HepG2 (cell line): Measurements from ENCODE around the gene COL4A3. TPM values are rescaled to one million over a fixed set of nuclear protein-coding genes. Genes with fewer than 3 reads are reported as not detected.

Experiments
- ATRX ChIP-seq: sonication (generic); formaldehyde crosslinking; IDR thresholded peaks from 2 replicates; pipeline ENCODE4 v1.4.0; 2020; ENCODE audit warnings: missing genetic modification reagents, borderline replicate concordance
- FOXP1 ChIP-seq, 2 experiments: fragments of 450-650 bp in 1 of 2; IDR thresholded peaks; 2 replicates each; pipeline ENCODE4 v1.6.1; 2017 to 2018; ENCODE audit warnings: antibody characterized with exemption in 1 of 2
- NFKB2 ChIP-seq: sonication (generic); formaldehyde crosslinking; IDR thresholded peaks from 2 replicates; pipeline ENCODE4 v1.4.0; 2020; ENCODE audit warnings: missing genetic modification reagents, borderline replicate concordance
- NFKBIZ ChIP-seq: IDR thresholded peaks from 2 replicates; pipeline ENCODE4 v1.6.1; 2018; ENCODE audit warnings: missing genetic modification reagents, missing compliant biosample characterization
- SRSF9 ChIP-seq: fragments of 200-400 bp; formaldehyde crosslinking; IDR thresholded peaks from 2 replicates; pipeline ENCODE4 v1.6.1; 2018; ENCODE audit warnings: borderline replicate concordance, mild to moderate bottlenecking, low read depth, low read length; ENCODE audit not compliant: insufficient read depth, poor library complexity, severe bottlenecking
- ZNF772 ChIP-seq: sonication (generic); formaldehyde crosslinking; IDR thresholded peaks from 2 replicates; pipeline ENCODE4 v1.5.0; 2020; ENCODE audit warnings: mild to moderate bottlenecking, missing genetic modification reagents
- polyA plus RNA-seq, 8 experiments: library from polyadenylated mRNA; depleted of rRNA in 3 of 8; stranded (reverse) in 7 of 8; unstranded in 1 of 8; fragments of >200 nt; fragmentation: Illumina TruSeq in 4 of 8; extraction: Trizol in 4 of 8; gene quantifications; 2 replicates each; pipeline versions ENCODE4 v1.2.1 to v1.2.3, GENCODE V29; 2011 to 2016; ENCODE audit warnings: low read depth in 4 of 8, missing spikeins in 1 of 8, mixed read lengths in 1 of 8; ENCODE audit not compliant: insufficient read depth in 1 of 8
- total RNA-seq, 5 experiments: library from RNA; depleted of rRNA; stranded (reverse); fragments of >200 nt; fragmentation: Illumina TruSeq; extraction: Trizol; gene quantifications; 2 replicates each; pipeline ENCODE4 v1.2.3, GENCODE V29; 2016; ENCODE audit warnings: low read depth in 1 of 5
- TF ChIP-seq, protein P1 (sequence below): IDR thresholded peaks from 2 replicates; pipeline ENCODE4 v1.6.1; 2016
- TF ChIP-seq, protein P2 (sequence below): sonication (generic); formaldehyde crosslinking; IDR thresholded peaks from 2 replicates; pipeline ENCODE4 v1.4.0; 2020; ENCODE audit warnings: missing genetic modification reagents
- TF ChIP-seq, protein P3 (sequence below): sonication (generic); formaldehyde crosslinking; IDR thresholded peaks from 2 replicates; pipeline ENCODE4 v1.8.0; 2022; ENCODE audit warnings: mild to moderate bottlenecking, missing genetic modification reagents, borderline replicate concordance
- TF ChIP-seq, protein P4 (sequence below), 2 experiments: sonication (generic) in 1 of 2; formaldehyde crosslinking in 1 of 2; IDR thresholded peaks; 2 replicates each; pipeline versions ENCODE4 v1.6.1 to v1.9.0; 2014 to 2022; ENCODE audit warnings: antibody characterized with exemption in 1 of 2, borderline replicate concordance in 1 of 2, inconsistent platforms in 1 of 2, low read depth in 1 of 2, missing genetic modification reagents in 1 of 2
- TF ChIP-seq, protein P5 (sequence below): sonication (generic); formaldehyde crosslinking; IDR thresholded peaks from 2 replicates; pipeline ENCODE4 v1.4.0; 2020; ENCODE audit warnings: missing genetic modification reagents

COL4A3 gene
- total and polyA plus RNA-seq, 2 of the 13 experiments (the other 11 are each of a cell fraction or from before 2014, with no cell fraction given) = 0.02 TPM; not detected in 1

DNA sequence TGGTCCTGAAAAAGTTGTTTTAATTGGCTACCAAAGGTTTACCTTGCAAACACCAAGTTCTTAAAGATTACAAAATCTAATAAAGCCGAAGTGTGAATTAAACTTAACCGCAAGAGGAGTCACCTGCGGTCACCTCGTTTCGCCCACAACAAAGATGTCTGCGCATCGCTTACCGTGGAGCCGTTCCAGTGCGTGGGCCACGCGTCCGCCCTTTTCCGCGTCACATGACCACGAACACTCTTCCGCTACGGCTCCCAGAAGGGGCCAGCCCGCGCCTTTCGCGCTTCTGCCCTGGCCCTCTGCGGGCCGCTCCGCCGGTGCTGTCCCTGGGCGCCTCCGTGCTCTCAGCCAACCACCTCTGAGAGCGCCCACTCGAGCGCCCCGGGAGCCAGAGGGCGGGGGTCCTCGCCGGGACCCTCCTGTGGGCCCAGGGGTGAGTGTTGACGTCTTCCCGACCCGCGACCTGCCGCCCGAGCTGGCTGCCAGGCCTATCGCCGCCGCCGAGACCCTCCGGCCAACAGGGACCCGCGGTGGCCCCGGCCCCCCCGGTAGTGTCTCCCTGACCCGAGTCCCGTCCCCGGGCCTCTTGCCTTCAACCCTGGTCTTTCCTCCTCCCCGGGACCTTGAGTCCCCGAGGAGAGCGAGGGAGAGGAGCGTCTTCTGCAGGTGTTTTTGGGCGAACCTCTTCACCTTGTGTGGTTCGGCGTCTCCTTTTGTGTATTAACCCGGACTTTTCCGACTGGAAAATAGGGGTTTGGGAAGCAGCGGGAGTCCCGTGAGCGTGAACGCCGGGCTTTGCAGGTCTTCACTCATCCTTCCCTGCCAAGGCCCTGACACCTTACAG, 160.8 kb downstream of the COL4A3 start, which contains the start of gene MFF (continued):
- TF ChIP-seq ZNF772 (peak; percentile 96), ATRX (CRISPR knock-in tag) (no peak), SRSF9 (no peak), NFKB2 (CRISPR knock-in tag) (peak; percentile 98), FOXP1 (IDR thresholded peaks at IDR 0.05) (0 out of 2 replicates have a peak, but pooled peaks have one; percentile 9), FOXP1 (CRISPR knock-in tag; IDR thresholded peaks at IDR 0.05) (peak; percentile 34; the same call in 1 of the 2 replicates), NFKBIZ (CRISPR knock-in tag) (peak; percentile 97; the same call in 1 of the 2 replicates)
- TF ChIP-seq, protein P1, sequence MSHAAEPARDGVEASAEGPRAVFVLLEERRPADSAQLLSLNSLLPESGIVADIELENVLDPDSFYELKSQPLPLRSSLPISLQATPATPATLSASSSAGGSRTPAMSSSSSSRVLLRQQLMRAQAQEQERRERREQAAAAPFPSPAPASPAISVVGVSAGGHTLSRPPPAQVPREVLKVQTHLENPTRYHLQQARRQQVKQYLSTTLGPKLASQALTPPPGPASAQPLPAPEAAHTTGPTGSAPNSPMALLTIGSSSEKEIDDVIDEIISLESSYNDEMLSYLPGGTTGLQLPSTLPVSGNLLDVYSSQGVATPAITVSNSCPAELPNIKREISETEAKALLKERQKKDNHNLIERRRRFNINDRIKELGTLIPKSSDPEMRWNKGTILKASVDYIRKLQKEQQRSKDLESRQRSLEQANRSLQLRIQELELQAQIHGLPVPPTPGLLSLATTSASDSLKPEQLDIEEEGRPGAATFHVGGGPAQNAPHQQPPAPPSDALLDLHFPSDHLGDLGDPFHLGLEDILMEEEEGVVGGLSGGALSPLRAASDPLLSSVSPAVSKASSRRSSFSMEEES (CRISPR knock-in tag) = peak; percentile 99
- TF ChIP-seq, protein P2, sequence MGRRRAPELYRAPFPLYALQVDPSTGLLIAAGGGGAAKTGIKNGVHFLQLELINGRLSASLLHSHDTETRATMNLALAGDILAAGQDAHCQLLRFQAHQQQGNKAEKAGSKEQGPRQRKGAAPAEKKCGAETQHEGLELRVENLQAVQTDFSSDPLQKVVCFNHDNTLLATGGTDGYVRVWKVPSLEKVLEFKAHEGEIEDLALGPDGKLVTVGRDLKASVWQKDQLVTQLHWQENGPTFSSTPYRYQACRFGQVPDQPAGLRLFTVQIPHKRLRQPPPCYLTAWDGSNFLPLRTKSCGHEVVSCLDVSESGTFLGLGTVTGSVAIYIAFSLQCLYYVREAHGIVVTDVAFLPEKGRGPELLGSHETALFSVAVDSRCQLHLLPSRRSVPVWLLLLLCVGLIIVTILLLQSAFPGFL = no peak; the same call in 1 of the 2 replicates
- TF ChIP-seq, protein P3, sequence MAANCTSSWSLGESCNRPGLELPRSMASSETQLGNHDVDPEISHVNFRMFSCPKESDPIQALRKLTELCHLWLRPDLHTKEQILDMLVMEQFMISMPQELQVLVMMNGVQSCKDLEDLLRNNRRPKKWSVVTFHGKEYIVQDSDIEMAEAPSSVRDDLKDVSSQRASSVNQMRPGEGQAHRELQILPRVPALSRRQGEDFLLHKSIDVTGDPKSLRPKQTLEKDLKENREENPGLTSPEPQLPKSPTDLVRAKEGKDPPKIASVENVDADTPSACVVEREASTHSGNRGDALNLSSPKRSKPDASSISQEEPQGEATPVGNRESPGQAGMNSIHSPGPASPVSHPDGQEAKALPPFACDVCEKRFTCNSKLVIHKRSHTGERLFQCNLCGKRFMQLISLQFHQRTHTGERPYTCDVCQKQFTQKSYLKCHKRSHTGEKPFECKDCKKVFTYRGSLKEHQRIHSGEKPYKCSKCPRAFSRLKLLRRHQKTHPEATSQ (CRISPR knock-in tag) = peak; percentile 93; the same call in 1 of the 2 replicates
- TF ChIP-seq, protein P4, sequence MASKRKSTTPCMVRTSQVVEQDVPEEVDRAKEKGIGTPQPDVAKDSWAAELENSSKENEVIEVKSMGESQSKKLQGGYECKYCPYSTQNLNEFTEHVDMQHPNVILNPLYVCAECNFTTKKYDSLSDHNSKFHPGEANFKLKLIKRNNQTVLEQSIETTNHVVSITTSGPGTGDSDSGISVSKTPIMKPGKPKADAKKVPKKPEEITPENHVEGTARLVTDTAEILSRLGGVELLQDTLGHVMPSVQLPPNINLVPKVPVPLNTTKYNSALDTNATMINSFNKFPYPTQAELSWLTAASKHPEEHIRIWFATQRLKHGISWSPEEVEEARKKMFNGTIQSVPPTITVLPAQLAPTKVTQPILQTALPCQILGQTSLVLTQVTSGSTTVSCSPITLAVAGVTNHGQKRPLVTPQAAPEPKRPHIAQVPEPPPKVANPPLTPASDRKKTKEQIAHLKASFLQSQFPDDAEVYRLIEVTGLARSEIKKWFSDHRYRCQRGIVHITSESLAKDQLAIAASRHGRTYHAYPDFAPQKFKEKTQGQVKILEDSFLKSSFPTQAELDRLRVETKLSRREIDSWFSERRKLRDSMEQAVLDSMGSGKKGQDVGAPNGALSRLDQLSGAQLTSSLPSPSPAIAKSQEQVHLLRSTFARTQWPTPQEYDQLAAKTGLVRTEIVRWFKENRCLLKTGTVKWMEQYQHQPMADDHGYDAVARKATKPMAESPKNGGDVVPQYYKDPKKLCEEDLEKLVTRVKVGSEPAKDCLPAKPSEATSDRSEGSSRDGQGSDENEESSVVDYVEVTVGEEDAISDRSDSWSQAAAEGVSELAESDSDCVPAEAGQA (IDR thresholded peaks at IDR 0.05; ENCODE audit: low read depth) = peak; percentile 96
- TF ChIP-seq, protein P4 (CRISPR knock-in tag; IDR thresholded peaks at IDR 0.05; ENCODE audit: borderline replicate concordance) = peak; percentile 89
- TF ChIP-seq, protein P5, sequence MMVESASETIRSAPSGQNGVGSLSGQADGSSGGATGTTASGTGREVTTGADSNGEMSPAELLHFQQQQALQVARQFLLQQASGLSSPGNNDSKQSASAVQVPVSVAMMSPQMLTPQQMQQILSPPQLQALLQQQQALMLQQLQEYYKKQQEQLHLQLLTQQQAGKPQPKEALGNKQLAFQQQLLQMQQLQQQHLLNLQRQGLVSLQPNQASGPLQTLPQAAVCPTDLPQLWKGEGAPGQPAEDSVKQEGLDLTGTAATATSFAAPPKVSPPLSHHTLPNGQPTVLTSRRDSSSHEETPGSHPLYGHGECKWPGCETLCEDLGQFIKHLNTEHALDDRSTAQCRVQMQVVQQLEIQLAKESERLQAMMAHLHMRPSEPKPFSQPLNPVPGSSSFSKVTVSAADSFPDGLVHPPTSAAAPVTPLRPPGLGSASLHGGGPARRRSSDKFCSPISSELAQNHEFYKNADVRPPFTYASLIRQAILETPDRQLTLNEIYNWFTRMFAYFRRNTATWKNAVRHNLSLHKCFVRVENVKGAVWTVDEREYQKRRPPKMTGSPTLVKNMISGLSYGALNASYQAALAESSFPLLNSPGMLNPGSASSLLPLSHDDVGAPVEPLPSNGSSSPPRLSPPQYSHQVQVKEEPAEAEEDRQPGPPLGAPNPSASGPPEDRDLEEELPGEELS (CRISPR knock-in tag) = peak; percentile 77
